DND-41 (cell line): Measurements from ENCODE around the gene PML.

Experiments used
- EZH2 ChIP-seq: IDR thresholded peaks from 3 replicates; pipeline ENCODE4 v1.6.1; 2012; ENCODE audit warnings: borderline replicate concordance, low read depth, mild to moderate bottlenecking, moderate library complexity, low read length, inconsistent platforms; ENCODE audit not compliant: severe bottlenecking
- TF ChIP-seq, protein P1 (sequence below): IDR thresholded peaks from 2 replicates; pipeline ENCODE4 v1.5.1; 2012; ENCODE audit warnings: borderline replicate concordance, low read length, moderate library complexity, mild to moderate bottlenecking; ENCODE audit not compliant: poor library complexity, severe bottlenecking; ENCODE audit errors: extremely low read depth

DNA sequence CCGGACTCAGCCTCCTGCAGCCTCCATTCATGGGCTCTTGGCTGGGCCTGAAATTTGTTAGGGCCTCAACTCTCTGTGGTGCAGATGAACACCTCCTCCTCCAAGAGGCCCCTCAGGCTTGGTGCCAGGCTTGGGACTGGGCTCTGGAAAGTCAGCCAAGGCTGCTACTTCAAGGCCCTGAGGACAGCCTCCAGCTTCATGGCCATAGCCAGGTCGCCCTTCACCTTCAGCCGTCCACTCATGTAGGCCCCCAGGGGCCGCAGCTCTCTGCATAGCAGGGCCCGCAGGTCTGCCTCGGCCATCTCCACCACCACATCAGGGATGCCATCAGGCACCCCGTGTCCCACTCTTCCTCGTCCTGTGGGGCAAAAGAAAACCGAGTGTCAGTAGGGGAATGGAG, 10.7 kb upstream of the PML start:
- TF ChIP-seq, protein P1, sequence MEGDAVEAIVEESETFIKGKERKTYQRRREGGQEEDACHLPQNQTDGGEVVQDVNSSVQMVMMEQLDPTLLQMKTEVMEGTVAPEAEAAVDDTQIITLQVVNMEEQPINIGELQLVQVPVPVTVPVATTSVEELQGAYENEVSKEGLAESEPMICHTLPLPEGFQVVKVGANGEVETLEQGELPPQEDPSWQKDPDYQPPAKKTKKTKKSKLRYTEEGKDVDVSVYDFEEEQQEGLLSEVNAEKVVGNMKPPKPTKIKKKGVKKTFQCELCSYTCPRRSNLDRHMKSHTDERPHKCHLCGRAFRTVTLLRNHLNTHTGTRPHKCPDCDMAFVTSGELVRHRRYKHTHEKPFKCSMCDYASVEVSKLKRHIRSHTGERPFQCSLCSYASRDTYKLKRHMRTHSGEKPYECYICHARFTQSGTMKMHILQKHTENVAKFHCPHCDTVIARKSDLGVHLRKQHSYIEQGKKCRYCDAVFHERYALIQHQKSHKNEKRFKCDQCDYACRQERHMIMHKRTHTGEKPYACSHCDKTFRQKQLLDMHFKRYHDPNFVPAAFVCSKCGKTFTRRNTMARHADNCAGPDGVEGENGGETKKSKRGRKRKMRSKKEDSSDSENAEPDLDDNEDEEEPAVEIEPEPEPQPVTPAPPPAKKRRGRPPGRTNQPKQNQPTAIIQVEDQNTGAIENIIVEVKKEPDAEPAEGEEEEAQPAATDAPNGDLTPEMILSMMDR: no peak
- no peak for TF ChIP-seq EZH2
